Transverse colon (tissue), 4 donors: Measurements from ENCODE around the gene MGAT5. TPM values are rescaled to one million over a fixed set of nuclear protein-coding genes. Genes with fewer than 3 reads are reported as not detected.

Experiments
- DNase-seq: peaks from one replicate; pipeline ENCODE4 v3.0.0-alpha.2; 2019
- H3K27ac ChIP-seq, 4 donors: fragments of 200-600 bp; sonication (generic); 2 replicates each; pipeline ENCODE4 v1.5.1; 2016 to 2018; ENCODE audit warnings: inconsistent platforms in 4 of 4
- H3K27me3 ChIP-seq: fragments of 200-600 bp; sonication (generic); 2 replicates; pipeline ENCODE4 v1.5.1; 2017; ENCODE audit warnings: inconsistent platforms
- H3K36me3 ChIP-seq, 4 donors: fragments of 200-600 bp; sonication (generic); 2 replicates each; pipeline ENCODE4 v1.5.1; 2017 to 2019; ENCODE audit warnings: inconsistent platforms in 4 of 4
- H3K4me1 ChIP-seq, 4 donors: fragments of 200-600 bp; sonication (generic); 2 replicates each; pipeline ENCODE4 v1.5.1; 2017 to 2020; ENCODE audit warnings: inconsistent platforms in 4 of 4
- H3K4me3 ChIP-seq, 4 donors: fragments of 200-600 bp; sonication (generic); 1 replicate in 1 of 4; 2 replicates in 3 of 4; pipeline versions ENCODE4 v1.5.1 to v1.6.1; 2017 to 2019; ENCODE audit warnings: inconsistent platforms in 4 of 4
- H3K9me3 ChIP-seq, 2 donors: fragments of 200-600 bp; sonication (generic); 2 replicates each; pipeline ENCODE4 v1.5.1; 2017 to 2019; ENCODE audit warnings: inconsistent platforms in 2 of 2
- CTCF ChIP-seq, 5 experiments: fragments of 200-600 bp in 3 of 5; fragments of 450-650 bp in 2 of 5; sonication (generic) in 3 of 5; IDR thresholded peaks; 1 replicate in 2 of 5; 2 replicates in 3 of 5; pipeline ENCODE4 v1.5.1; 2016 to 2017; ENCODE audit warnings: antibody characterized with exemption in 5 of 5, inconsistent platforms in 3 of 5, mild to moderate bottlenecking in 2 of 5, moderate library complexity in 1 of 5
- EP300 ChIP-seq: sonication (generic); formaldehyde crosslinking; IDR thresholded peaks from one replicate; pipeline ENCODE4 v1.6.1; 2017; ENCODE audit warnings: antibody characterized with exemption, low read depth
- POLR2A ChIP-seq: fragments of 450-650 bp; IDR thresholded peaks from one replicate; pipeline ENCODE4 v1.6.1; 2016; ENCODE audit warnings: antibody characterized with exemption, mild to moderate bottlenecking, moderate library complexity
- POLR2AphosphoS5 ChIP-seq, 3 donors: sonication (generic); formaldehyde crosslinking; IDR thresholded peaks; one replicate each; pipeline ENCODE4 v1.6.1; 2016; ENCODE audit warnings: antibody characterized with exemption in 3 of 3
- WGBS, 2 donors: methylation state at CpG; one replicate each; pipeline ENCODE4 v1.1.5; 2018; ENCODE audit warnings: low coverage in 1 of 2; 5-methylcytosine and 5-hydroxymethylcytosine counted together
- in situ Hi-C, 4 donors: fragments of 200-750 bp; cut with MboI; loops; one replicate each; pipeline versions ENCODE4 v1.15.0 to v1.15.1; 2017; ENCODE audit warnings: low sequenced_read_pairs in 3 of 4, low pct_ligation_motif_present in 1 of 4, low pct_unique_long_range_greater_than_20kb in 1 of 4
- intact Hi-C: fragments of 100-400 bp; cut with DNase I; formaldehyde crosslinking; loops from one replicate; pipeline ENCODE4 v1.15.1; 2023; ENCODE audit warnings: low total_unique reads
- total RNA-seq, 4 donors: library from RNA; depleted of rRNA; stranded (reverse); fragments of >200 nt; gene quantifications; one replicate each; pipeline ENCODE4 v1.1.0, GENCODE V29; 2016

The MGAT5 gene
- total RNA-seq, 4 donors from 2014 or later = 23.6 to 67.6 (median 55.2) TPM

- WGBS, 2 donors = 15 to 31% methylated on average over 2 of the region's 2 CpGs
- Histone ChIP-seq H3K4me3 (no peak overlapping the region), H3K9me3 (no peaks in the 10 kb centered on the region), H3K4me1 (peaks cover 0 to 38% (median 10%) of the 10 kb centered on the region in 4 donors), H3K27me3 (no peaks in the 10 kb centered on the region), H3K27ac (no peak overlapping the region), H3K36me3 (no peaks in the 10 kb centered on the region)
- in situ Hi-C loops = loop anchor here in 2 of 4 donors (25.0 kb wide), 2 partner anchors 168 to 357 kb away; no protein-coding TSS in a partner anchor
- TF ChIP-seq CTCF (IDR thresholded peaks at IDR 0.05) (no peak), EP300 (no peak), POLR2AphosphoS5 (IDR thresholded peaks at IDR 0.05) (no peak), POLR2A (no peak)
- intact Hi-C loops = loop anchor here (5.0 kb wide), 1 partner anchor 127 kb away; no protein-coding TSS in a partner anchor
- no peak for DNase-seq
These were observed 9.8 kb upstream of the MGAT5 start for GRCh38 chr2:134244086-134244485.

GRCh38 chr2:134244587-134244986 lies 9.3 kb upstream of the MGAT5 start:
- no peak overlapping the region for H3K27ac ChIP-seq
- 70 to 88% methylated on average over 3 of the region's 3 CpGs for WGBS, 2 donors
- no peak overlapping the region for H3K4me3 ChIP-seq
- intact Hi-C loops = loop anchor here (5.0 kb wide), 1 partner anchor 127 kb away; no protein-coding TSS in a partner anchor
- no peaks in the 10 kb centered on the region for H3K27me3 ChIP-seq
- no peak for TF ChIP-seq POLR2AphosphoS5 (IDR thresholded peaks at IDR 0.05)
- no peak for TF ChIP-seq CTCF (IDR thresholded peaks at IDR 0.05)
- no peak for TF ChIP-seq EP300
- no peak for TF ChIP-seq POLR2A
- no peak for DNase-seq
- in situ Hi-C loops = loop anchor here in 2 of 4 donors (25.0 kb wide), 2 partner anchors 168 to 357 kb away; no protein-coding TSS in a partner anchor
- H3K4me1 ChIP-seq = peaks cover 0 to 34% (median 10%) of the 10 kb centered on the region in 4 donors
- no peaks in the 10 kb centered on the region for H3K9me3 ChIP-seq
- H3K36me3 ChIP-seq = no peaks in the 10 kb centered on the region

GRCh38 chr2:134245340-134245984 lies 8.4 kb upstream of the MGAT5 start:
- Histone ChIP-seq H3K36me3 (no peaks in the 10 kb centered on the region), H3K27ac (no peak overlapping the region), H3K4me1 (peaks cover 0 to 36% (median 10%) of the 10 kb centered on the region in 4 donors), H3K9me3 (no peaks in the 10 kb centered on the region), H3K4me3 (no peak overlapping the region), H3K27me3 (no peaks in the 10 kb centered on the region)
- TF ChIP-seq POLR2A (no peak), CTCF (IDR thresholded peaks at IDR 0.05) (peak; percentile 66 to 75 (median 70))
- in situ Hi-C loops = loop anchor here in 2 of 4 donors (25.0 kb wide), 2 partner anchors 167 to 358 kb away; no protein-coding TSS in a partner anchor
- intact Hi-C loops = no loop called here
- WGBS, 2 donors = 16 to 17% methylated on average over 2 of the region's 2 CpGs
- peak; percentile 84 for DNase-seq

- Histone ChIP-seq H3K27me3 (no peaks in the 10 kb centered on the region), H3K4me1 (peaks cover 0 to 35% (median 10%) of the 10 kb centered on the region in 4 donors), H3K36me3 (no peaks in the 10 kb centered on the region), H3K27ac (peak overlapping the region in 2 of 4 donors; percentile 6 to 21), H3K4me3 (no peak overlapping the region), H3K9me3 (no peaks in the 10 kb centered on the region)
- in situ Hi-C loops = loop anchor here in 2 of 4 donors (25.0 kb wide), 2 partner anchors 166 to 359 kb away; no protein-coding TSS in a partner anchor
- WGBS, 2 donors = 77 to 81% methylated on average over 6 to 7 of the region's 7 CpGs
- intact Hi-C loops = no loop called here
- TF ChIP-seq EP300 = no peak
- TF ChIP-seq POLR2A = no peak
- TF ChIP-seq POLR2AphosphoS5 (IDR thresholded peaks at IDR 0.05) = no peak
- TF ChIP-seq CTCF (IDR thresholded peaks at IDR 0.05) = no peak
- DNase-seq = no peak
These were observed 7.6 kb upstream of the MGAT5 start for GRCh38 chr2:134246154-134246874.
